ENCODE data around the gene HSPA12B. TPM values are rescaled to one million over a fixed set of nuclear protein-coding genes. Genes with fewer than 3 reads are reported as not detected.

Gene HSPA12B
- polyA plus RNA-seq, 1 of the 3 experiments (the other 2 are of a cell fraction) = 0.46 TPM

GRCh38 chr20:3801299-3801698 is 68.8 kb downstream of the HSPA12B start:
- Histone ChIP-seq H2AFZ (ENCODE audit: low read depth) (no peak overlapping the region), H4K20me1 (ENCODE audit: insufficient read depth) (no peaks in the 10 kb centered on the region), H3F3A (replicated peaks; ENCODE audit: insufficient read depth) (peaks cover 17% of the 10 kb centered on the region), H3K4me1 (ENCODE audit: control insufficient read depth in 1 of 2, insufficient read depth in 2 of 2, low read depth in 1 of 2, low read length in 1 of 2) (peaks cover 25 to 41% of the 10 kb centered on the region in 2 experiments), H3K4me3 (ENCODE audit: low read depth in 2 of 2, low read length in 1 of 2) (no peak overlapping the region), H3K9ac (no peak overlapping the region), H3K9me3 (no peaks in the 10 kb centered on the region), H3K79me2 (ENCODE audit: insufficient read depth) (peaks cover 46% of the 10 kb centered on the region), H3K9me2 (no peaks in the 10 kb centered on the region), H3K4me2 (no peak overlapping the region), H3K27me3 (ENCODE audit: insufficient read depth) (no peaks in the 10 kb centered on the region), H3K27ac (ENCODE audit: low read depth in 2 of 2, low read length in 1 of 2) (0 out of 4 replicates have a peak overlapping the region, but pooled peaks of 1 of the 2 experiments have one; percentile 5), H3K36me3 (replicated peaks in 1 of 2; ENCODE audit: control insufficient read depth in 1 of 2, insufficient read depth in 2 of 2, low read length in 1 of 2) (peaks cover 26 to 48% of the 10 kb centered on the region in 2 experiments)
- WGBS (ENCODE audit: low lambda C conversion rate) = 87% methylated on average over 4 of the region's 4 CpGs
- CTCF ChIA-PET = interaction anchor here (1.7 to 3.0 kb wide), 2 partner anchors 18 to 20 kb away, joined by 3 to 23 read pairs; partner anchors contain the start of genes AP5S1 and SPEF1
- no peak for TF ChIP-seq MEF2A (IDR thresholded peaks at IDR 0.05; ENCODE audit: borderline replicate concordance, low read depth)
- no peak for TF ChIP-seq FOXM1 (IDR thresholded peaks at IDR 0.05; ENCODE audit: low read depth)
- no peak for TF ChIP-seq FOSL2 (IDR thresholded peaks at IDR 0.05; ENCODE audit: borderline replicate concordance, low read depth)
- no peak for TF ChIP-seq EZH2phosphoT487 (IDR thresholded peaks at IDR 0.05; ENCODE audit: borderline replicate concordance, low read depth)
- no peak for TF ChIP-seq PBX3 (IDR thresholded peaks at IDR 0.05)
- TF ChIP-seq RCOR1 (IDR thresholded peaks at IDR 0.05; ENCODE audit: low read length) = no peak
- TF ChIP-seq POLR2AphosphoS5 (IDR thresholded peaks at IDR 0.05; ENCODE audit: low read depth, low read length) = no peak
- no peak for TF ChIP-seq JUND (IDR thresholded peaks at IDR 0.05)
- no peak for TF ChIP-seq FOXJ3 (CRISPR knock-in tag; IDR thresholded peaks at IDR 0.05)
- TF ChIP-seq IRF3 (IDR thresholded peaks at IDR 0.05; ENCODE audit: low read depth, low read length) = no peak
- no peak for TF ChIP-seq ZBTB33 (IDR thresholded peaks at IDR 0.05; ENCODE audit: borderline replicate concordance, low read depth)
- no peak for TF ChIP-seq RXRA (IDR thresholded peaks at IDR 0.05; ENCODE audit: borderline replicate concordance, low read depth)
- TF ChIP-seq SIN3A (IDR thresholded peaks at IDR 0.05; ENCODE audit: borderline replicate concordance, low read depth, low read length) = no peak
- no peak for TF ChIP-seq MXI1 (IDR thresholded peaks at IDR 0.05; ENCODE audit: low read depth, low read length)
- TF ChIP-seq GABPA (IDR thresholded peaks at IDR 0.05; ENCODE audit: low read depth) = no peak
- TF ChIP-seq EP300 (IDR thresholded peaks at IDR 0.05; ENCODE audit: borderline replicate concordance in 1 of 2, low read depth in 1 of 2, low read length in 1 of 2) = no peak
- TF ChIP-seq RFX5 (IDR thresholded peaks at IDR 0.05; ENCODE audit: low read length) = no peak
- POLR2A ChIA-PET = interaction anchor here (1.1 kb wide), 1 partner anchor 11 kb away, joined by 3 read pairs; no protein-coding TSS in a partner anchor
- no peak for DNase-seq
